Adrenal gland (tissue), 12 donors: ENCODE measurements around the gene BRAT1. TPM values are rescaled to one million over a fixed set of nuclear protein-coding genes. Genes with fewer than 3 reads are reported as not detected.
A peak's percentile ranks its signal among the peaks of the same experiment; 100 is the strongest.

Source experiments
- DNase-seq, 7 donors: peaks; one replicate each; pipeline ENCODE4 v3.0.0-alpha.2; 2019 to 2020
- H3K27ac ChIP-seq, 5 donors: fragments of 200-600 bp; sonication (generic) in 4 of 5; 1 replicate in 3 of 5; 2 replicates in 2 of 5; pipeline versions ENCODE4 v1.5.1 to v1.8.0; 2016 to 2020; ENCODE audit warnings: mild to moderate bottlenecking in 1 of 5
- H3K27me3 ChIP-seq: fragments of 200-600 bp; 2 replicates; pipeline ENCODE4 v1.8.0; 2021
- H3K36me3 ChIP-seq, 2 donors: fragments of 200-600 bp; replicated peaks in 1 of 2; 1 replicate in 1 of 2; 2 replicates in 1 of 2; pipeline versions ENCODE4 v1.5.1 to v1.8.0; 2018 to 2022
- H3K4me1 ChIP-seq, 2 donors: fragments of 200-600 bp; replicated peaks in 1 of 2; 1 replicate in 1 of 2; 2 replicates in 1 of 2; pipeline versions ENCODE4 v1.5.1 to v1.8.0; 2018 to 2021
- H3K4me3 ChIP-seq, 4 donors: fragments of 200-600 bp; sonication (generic) in 3 of 4; one replicate each; pipeline ENCODE4 v1.5.1; 2016 to 2018
- H3K9me3 ChIP-seq, 3 donors: fragments of 200-600 bp; sonication (generic) in 1 of 3; replicated peaks in 1 of 3; 1 replicate in 2 of 3; 2 replicates in 1 of 3; pipeline versions ENCODE4 v1.5.1 to v1.8.0; 2016 to 2021
- POLR2A ChIP-seq, 2 donors: fragments of 450-650 bp; IDR thresholded peaks; one replicate each; pipeline ENCODE4 v1.6.1; 2017; ENCODE audit warnings: antibody characterized with exemption in 2 of 2, mild to moderate bottlenecking in 2 of 2, moderate library complexity in 1 of 2
- WGBS, 4 donors: extraction: QIAGEN DNeasy Blood & Tissue Kit in 2 of 4; methylation state at CpG; one replicate each; pipeline versions ENCODE4 v1.1.5 to v1.1.7; 2013 to 2017; 5-methylcytosine and 5-hydroxymethylcytosine counted together
- intact Hi-C, 2 donors: fragments of 100-400 bp; cut with DNase I; formaldehyde crosslinking; loops; one replicate each; pipeline versions ENCODE4 v1.14.1 to v1.15.0; 2022 to 2023
- polyA plus RNA-seq, 3 donors: library from polyadenylated mRNA; stranded (reverse); fragments of 200-250 nt in 2 of 3; fragments of 350-450 nt in 1 of 3; fragmentation: Illumina TruSeq in 1 of 3; extraction: RNeasy Lipid Tissue Mini Kit (QIAGEN cat#74804) in 1 of 3; gene quantifications; one replicate each; pipeline ENCODE4 v1.2.3, GENCODE V29; 2013 to 2014
- total RNA-seq, 9 donors: library from RNA; depleted of rRNA in 4 of 9; stranded (reverse); fragments of >200 nt in 4 of 9; fragments of 120-200 nt in 1 of 9; fragmentation: NEBNext Ultra II Directional in 1 of 9; extraction: Animal tissue kit (Norgen Biotek cat#: 25700) in 1 of 9; gene quantifications; one replicate each; pipeline versions ENCODE4 v1.1.0 to v1.2.4, GENCODE V29; 2013 to 2023
- TF ChIP-seq, protein P1 (sequence below), 6 experiments: fragments of 450-650 bp in 4 of 6; fragments of 200-600 bp in 2 of 6; sonication (generic) in 1 of 6; IDR thresholded peaks; 1 replicate in 5 of 6; 2 replicates in 1 of 6; pipeline versions ENCODE4 v1.5.1 to v1.8.0; 2016 to 2021; ENCODE audit warnings: antibody characterized with exemption in 6 of 6, mild to moderate bottlenecking in 2 of 6, moderate library complexity in 1 of 6
- donor health status: healthy with polysubstance abuse.
- donor health status: Bipolar disorder and iron deficiency.
- donor health status: DM: yes; HTN: yes; CAD: no.
- donor health status: DM: no; HTN: no; CAD: no.
- donor health status: DM: no; HTN: no; CAD: no.
- donor health status: DM: yes; HTN: yes; CAD: no.

Gene BRAT1
- total and polyA plus RNA-seq, 12 donors: 3.7 to 120 (median 72.4) TPM

- no peak overlapping the region for H3K4me3 ChIP-seq
- DNase-seq: no peak
- 91 to 93% (median 91%) methylated on average over 21 to 24 of the region's 24 CpGs for WGBS, 4 donors
- no peak overlapping the region for H3K27ac ChIP-seq
- H3K27me3 ChIP-seq: no peaks in the 10 kb centered on the region
- intact Hi-C loops: loop anchor here in 1 of 2 donors (5.0 to 10.0 kb wide), 2 partner anchors 91 to 116 kb away; partner anchors contain the start of genes AMZ1 and GRIFIN
- TF ChIP-seq POLR2A (IDR thresholded peaks at IDR 0.05): no peak
- TF ChIP-seq, protein P1, sequence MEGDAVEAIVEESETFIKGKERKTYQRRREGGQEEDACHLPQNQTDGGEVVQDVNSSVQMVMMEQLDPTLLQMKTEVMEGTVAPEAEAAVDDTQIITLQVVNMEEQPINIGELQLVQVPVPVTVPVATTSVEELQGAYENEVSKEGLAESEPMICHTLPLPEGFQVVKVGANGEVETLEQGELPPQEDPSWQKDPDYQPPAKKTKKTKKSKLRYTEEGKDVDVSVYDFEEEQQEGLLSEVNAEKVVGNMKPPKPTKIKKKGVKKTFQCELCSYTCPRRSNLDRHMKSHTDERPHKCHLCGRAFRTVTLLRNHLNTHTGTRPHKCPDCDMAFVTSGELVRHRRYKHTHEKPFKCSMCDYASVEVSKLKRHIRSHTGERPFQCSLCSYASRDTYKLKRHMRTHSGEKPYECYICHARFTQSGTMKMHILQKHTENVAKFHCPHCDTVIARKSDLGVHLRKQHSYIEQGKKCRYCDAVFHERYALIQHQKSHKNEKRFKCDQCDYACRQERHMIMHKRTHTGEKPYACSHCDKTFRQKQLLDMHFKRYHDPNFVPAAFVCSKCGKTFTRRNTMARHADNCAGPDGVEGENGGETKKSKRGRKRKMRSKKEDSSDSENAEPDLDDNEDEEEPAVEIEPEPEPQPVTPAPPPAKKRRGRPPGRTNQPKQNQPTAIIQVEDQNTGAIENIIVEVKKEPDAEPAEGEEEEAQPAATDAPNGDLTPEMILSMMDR (IDR thresholded peaks at IDR 0.05): no peak
- peaks cover 2 to 21% of the 10 kb centered on the region in 2 donors for H3K4me1 ChIP-seq
- H3K36me3 ChIP-seq: no peaks in the 10 kb centered on the region
- no peaks in the 10 kb centered on the region for H3K9me3 ChIP-seq
Measured at GRCh38 chr7:2568521-2569223, 13.3 kb upstream of the BRAT1 start.

DNA sequence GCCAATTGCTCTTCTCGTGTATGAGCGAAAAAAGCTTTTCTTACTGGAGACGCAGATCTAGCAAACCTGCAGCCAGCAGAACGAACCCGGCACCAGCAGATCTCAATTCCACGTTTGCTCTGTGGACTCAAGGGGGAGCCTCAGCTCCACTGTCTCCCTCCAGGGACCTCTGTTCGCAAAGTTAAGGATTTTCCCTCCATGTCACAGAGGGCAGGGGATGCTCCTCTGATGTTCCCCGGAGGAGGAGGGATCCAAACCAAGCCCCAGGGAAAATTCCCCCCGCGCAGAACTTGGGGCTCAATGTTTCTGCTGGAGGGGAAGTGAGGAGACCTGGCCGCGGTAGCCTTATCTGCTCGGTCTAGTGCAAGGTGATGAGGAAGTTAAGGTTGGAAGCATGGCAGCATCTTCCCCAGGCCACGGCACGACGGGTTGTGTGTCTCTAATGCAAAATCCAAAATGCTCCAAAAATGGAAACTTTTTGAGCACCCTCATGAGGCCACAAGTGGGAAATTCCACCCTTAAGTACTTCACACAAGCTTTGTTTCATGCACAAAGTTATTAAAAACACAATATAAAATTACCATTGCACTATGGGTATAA, 12.5 kb upstream of the BRAT1 start:
- no peaks in the 10 kb centered on the region for H3K9me3 ChIP-seq
- H3K27me3 ChIP-seq: no peaks in the 10 kb centered on the region
- peaks cover 2 to 15% of the 10 kb centered on the region in 2 donors for H3K4me1 ChIP-seq
- intact Hi-C loops: loop anchor here in 1 of 2 donors (5.0 to 10.0 kb wide), 2 partner anchors 90 to 117 kb away; partner anchors contain the start of genes AMZ1 and GRIFIN
- peak in 3 of 7 donors; percentile 35 to 71 (median 51) for DNase-seq
- 46 to 69% (median 57%) methylated on average over 8 to 16 of the region's 16 CpGs for WGBS, 4 donors
- H3K36me3 ChIP-seq: no peaks in the 10 kb centered on the region
- TF ChIP-seq, protein P1 (IDR thresholded peaks at IDR 0.05): peak; percentile 12 to 58 (median 40)
- TF ChIP-seq POLR2A (IDR thresholded peaks at IDR 0.05): no peak
- H3K4me3 ChIP-seq: no peak overlapping the region
- H3K27ac ChIP-seq: no peak overlapping the region

DNA sequence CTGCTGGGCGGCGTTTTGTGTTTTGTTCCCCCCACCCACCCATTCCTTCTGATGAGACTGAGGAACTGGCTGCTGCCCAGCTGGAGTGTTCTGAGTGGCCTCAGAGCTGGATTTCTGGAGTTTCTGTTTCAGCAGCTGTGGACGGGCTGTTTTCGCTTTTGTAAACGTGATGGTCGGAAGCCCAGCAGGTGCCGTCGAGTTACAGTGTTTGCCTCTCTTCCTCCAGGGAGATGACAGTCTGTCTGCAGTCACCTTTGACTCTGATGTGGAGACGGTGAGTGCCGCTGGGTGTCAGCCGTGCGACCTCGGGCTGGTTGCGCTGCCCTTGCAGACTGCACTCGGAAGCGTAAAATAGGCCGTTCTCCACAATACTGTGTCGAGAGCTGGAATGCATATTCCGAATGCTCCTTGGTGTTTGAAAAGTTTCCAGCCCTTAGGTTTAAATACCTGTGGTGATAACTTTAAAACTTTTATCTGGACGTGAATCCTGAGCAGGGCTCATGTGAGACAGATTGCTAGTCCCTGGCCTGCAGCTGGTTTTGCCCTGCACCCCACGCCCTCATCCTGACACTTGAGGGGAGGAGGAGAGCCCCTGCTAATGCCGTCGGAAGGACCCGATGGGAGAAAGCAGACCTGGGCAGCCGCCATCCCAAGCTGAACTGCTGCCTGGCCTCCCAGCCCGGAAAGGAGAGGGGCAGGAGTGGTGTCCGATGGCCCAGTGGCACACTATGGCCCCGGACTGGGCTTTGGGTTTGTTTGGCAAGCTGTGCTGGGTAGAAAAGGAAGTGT, 11.8 kb upstream of the BRAT1 start:
- H3K27ac ChIP-seq: no peak overlapping the region
- no peak for DNase-seq
- H3K36me3 ChIP-seq: no peaks in the 10 kb centered on the region
- H3K4me1 ChIP-seq: peaks cover 1 to 8% of the 10 kb centered on the region in 2 donors
- intact Hi-C loops: loop anchor here in 1 of 2 donors (5.0 to 10.0 kb wide), 2 partner anchors 90 to 118 kb away; partner anchors contain the start of genes AMZ1 and GRIFIN
- TF ChIP-seq, protein P1 (IDR thresholded peaks at IDR 0.05): no peak
- TF ChIP-seq POLR2A (IDR thresholded peaks at IDR 0.05): no peak
- no peaks in the 10 kb centered on the region for H3K27me3 ChIP-seq
- H3K9me3 ChIP-seq: no peaks in the 10 kb centered on the region
- WGBS, 4 donors: 76 to 91% (median 82%) methylated on average over 16 to 28 of the region's 28 CpGs
- no peak overlapping the region for H3K4me3 ChIP-seq
